Adrenal gland (tissue), 12 donors: ENCODE results near the gene HES5. TPM values are rescaled to one million over a fixed set of nuclear protein-coding genes. Genes with fewer than 3 reads are reported as not detected.

ENCODE experiments used
- DNase-seq, 7 donors: peaks; one replicate each; pipeline ENCODE4 v3.0.0-alpha.2; 2019 to 2020
- H3K27ac ChIP-seq, 5 donors: fragments of 200-600 bp; sonication (generic) in 4 of 5; 1 replicate in 3 of 5; 2 replicates in 2 of 5; pipeline versions ENCODE4 v1.5.1 to v1.8.0; 2016 to 2020; ENCODE audit warnings: mild to moderate bottlenecking in 1 of 5
- H3K27me3 ChIP-seq: fragments of 200-600 bp; 2 replicates; pipeline ENCODE4 v1.8.0; 2021
- H3K36me3 ChIP-seq, 2 donors: fragments of 200-600 bp; replicated peaks in 1 of 2; 1 replicate in 1 of 2; 2 replicates in 1 of 2; pipeline versions ENCODE4 v1.5.1 to v1.8.0; 2018 to 2022
- H3K4me1 ChIP-seq, 2 donors: fragments of 200-600 bp; replicated peaks in 1 of 2; 1 replicate in 1 of 2; 2 replicates in 1 of 2; pipeline versions ENCODE4 v1.5.1 to v1.8.0; 2018 to 2021
- H3K4me3 ChIP-seq, 4 donors: fragments of 200-600 bp; sonication (generic) in 3 of 4; one replicate each; pipeline ENCODE4 v1.5.1; 2016 to 2018
- H3K9me3 ChIP-seq, 3 donors: fragments of 200-600 bp; sonication (generic) in 1 of 3; replicated peaks in 1 of 3; 1 replicate in 2 of 3; 2 replicates in 1 of 3; pipeline versions ENCODE4 v1.5.1 to v1.8.0; 2016 to 2021
- CTCF ChIP-seq, 6 experiments: fragments of 450-650 bp in 4 of 6; fragments of 200-600 bp in 2 of 6; sonication (generic) in 1 of 6; IDR thresholded peaks; 1 replicate in 5 of 6; 2 replicates in 1 of 6; pipeline versions ENCODE4 v1.5.1 to v1.8.0; 2016 to 2021; ENCODE audit warnings: antibody characterized with exemption in 6 of 6, mild to moderate bottlenecking in 2 of 6, moderate library complexity in 1 of 6
- POLR2A ChIP-seq, 2 donors: fragments of 450-650 bp; IDR thresholded peaks; one replicate each; pipeline ENCODE4 v1.6.1; 2017; ENCODE audit warnings: antibody characterized with exemption in 2 of 2, mild to moderate bottlenecking in 2 of 2, moderate library complexity in 1 of 2
- WGBS, 4 donors: extraction: QIAGEN DNeasy Blood & Tissue Kit in 2 of 4; methylation state at CpG; one replicate each; pipeline versions ENCODE4 v1.1.5 to v1.1.7; 2013 to 2017; 5-methylcytosine and 5-hydroxymethylcytosine counted together
- intact Hi-C, 2 donors: fragments of 100-400 bp; cut with DNase I; formaldehyde crosslinking; loops; one replicate each; pipeline versions ENCODE4 v1.14.1 to v1.15.0; 2022 to 2023
- polyA plus RNA-seq, 3 donors: library from polyadenylated mRNA; stranded (reverse); fragments of 200-250 nt in 2 of 3; fragments of 350-450 nt in 1 of 3; fragmentation: Illumina TruSeq in 1 of 3; extraction: RNeasy Lipid Tissue Mini Kit (QIAGEN cat#74804) in 1 of 3; gene quantifications; one replicate each; pipeline ENCODE4 v1.2.3, GENCODE V29; 2013 to 2014
- total RNA-seq, 9 donors: library from RNA; depleted of rRNA in 4 of 9; stranded (reverse); fragments of >200 nt in 4 of 9; fragments of 120-200 nt in 1 of 9; fragmentation: NEBNext Ultra II Directional in 1 of 9; extraction: Animal tissue kit (Norgen Biotek cat#: 25700) in 1 of 9; gene quantifications; one replicate each; pipeline versions ENCODE4 v1.1.0 to v1.2.4, GENCODE V29; 2013 to 2023
- donor health status: healthy with polysubstance abuse.
- donor health status: Bipolar disorder and iron deficiency.
- donor health status: DM: yes; HTN: yes; CAD: no.
- donor health status: DM: no; HTN: no; CAD: no.
- donor health status: DM: no; HTN: no; CAD: no.
- donor health status: DM: yes; HTN: yes; CAD: no.

Gene HES5
- total and polyA plus RNA-seq, 12 donors, result 0.28 TPM; not detected in 11

GRCh38 chr1:2561446-2561845, 31.4 kb upstream of the HES5 start:
- WGBS, 4 donors, result 57 to 94% (median 90%) methylated on average over 1 to 11 of the region's 11 CpGs
- no peak overlapping the region for H3K4me3 ChIP-seq
- intact Hi-C loops, result no loop called here
- H3K4me1 ChIP-seq, result peaks cover 6 to 16% of the 10 kb centered on the region in 2 donors
- no peak overlapping the region for H3K27ac ChIP-seq
- H3K9me3 ChIP-seq, result no peaks in the 10 kb centered on the region
- no peak for DNase-seq
- H3K27me3 ChIP-seq, result no peaks in the 10 kb centered on the region
- peaks cover 0 to 31% of the 10 kb centered on the region in 2 donors for H3K36me3 ChIP-seq
- TF ChIP-seq CTCF (IDR thresholded peaks at IDR 0.05), result no peak
- TF ChIP-seq POLR2A (IDR thresholded peaks at IDR 0.05), result no peak

- intact Hi-C loops, result no loop called here
- Histone ChIP-seq H3K27ac (no peak overlapping the region), H3K4me3 (no peak overlapping the region), H3K4me1 (peaks cover 10 to 21% of the 10 kb centered on the region in 2 donors), H3K9me3 (no peaks in the 10 kb centered on the region), H3K36me3 (peaks cover 0 to 31% of the 10 kb centered on the region in 2 donors), H3K27me3 (no peaks in the 10 kb centered on the region)
- no peak for DNase-seq
- WGBS, 4 donors, result 90 to 92% (median 91%) methylated on average over 7 to 15 of the region's 15 CpGs
- no peak for TF ChIP-seq POLR2A (IDR thresholded peaks at IDR 0.05)
- no peak for TF ChIP-seq CTCF (IDR thresholded peaks at IDR 0.05)
These were observed 30.4 kb upstream of the HES5 start for GRCh38 chr1:2560299-2561073.

GRCh38 chr1:2559509-2560298, 29.6 kb upstream of the HES5 start:
- no peaks in the 10 kb centered on the region for H3K9me3 ChIP-seq
- no peak for DNase-seq
- no peaks in the 10 kb centered on the region for H3K27me3 ChIP-seq
- peaks cover 0 to 31% of the 10 kb centered on the region in 2 donors for H3K36me3 ChIP-seq
- 86 to 88% (median 87%) methylated on average over 3 to 35 of the region's 35 CpGs; no CpG with 5 or more reads in 1 of the 4 donors for WGBS, 4 donors
- peaks cover 15 to 29% of the 10 kb centered on the region in 2 donors for H3K4me1 ChIP-seq
- H3K4me3 ChIP-seq, result no peak overlapping the region
- TF ChIP-seq CTCF (IDR thresholded peaks at IDR 0.05) (no peak), POLR2A (IDR thresholded peaks at IDR 0.05) (no peak)
- no peak overlapping the region for H3K27ac ChIP-seq
- intact Hi-C loops, result no loop called here

DNA sequence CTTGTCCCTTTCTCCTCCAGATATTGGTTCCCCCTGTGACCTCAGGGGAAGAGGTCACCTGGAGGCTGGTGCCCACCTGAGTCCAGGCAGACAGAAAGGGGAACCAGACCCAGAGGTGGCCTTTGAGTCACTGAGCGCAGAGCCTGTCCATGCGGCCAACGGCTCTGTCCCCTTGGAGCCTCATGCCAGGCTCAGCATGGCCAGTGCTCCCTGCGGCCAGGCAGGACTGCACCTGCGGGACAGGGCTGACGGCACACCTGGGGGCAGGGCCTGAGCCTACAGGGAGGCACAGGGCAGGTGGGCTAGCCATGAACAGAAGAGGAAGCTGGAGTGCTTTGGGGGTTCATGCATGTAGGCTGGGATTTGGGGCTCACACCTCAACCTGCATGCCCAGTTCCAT, 28.8 kb upstream of the HES5 start:
- H3K27ac ChIP-seq, result no peak overlapping the region
- H3K27me3 ChIP-seq, result no peaks in the 10 kb centered on the region
- intact Hi-C loops, result no loop called here
- WGBS, 4 donors, result 93 to 98% (median 95%) methylated on average over 6 of the region's 6 CpGs; no CpG with 5 or more reads in 1 of the 4 donors
- H3K4me3 ChIP-seq, result no peak overlapping the region
- peaks cover 15 to 30% of the 10 kb centered on the region in 2 donors for H3K4me1 ChIP-seq
- no peaks in the 10 kb centered on the region for H3K9me3 ChIP-seq
- H3K36me3 ChIP-seq, result peaks cover 0 to 31% of the 10 kb centered on the region in 2 donors
- DNase-seq, result no peak
- no peak for TF ChIP-seq CTCF (IDR thresholded peaks at IDR 0.05)
- TF ChIP-seq POLR2A (IDR thresholded peaks at IDR 0.05), result no peak
